Measurements from ENCODE around the gene ELOVL5. TPM values are rescaled to one million over a fixed set of nuclear protein-coding genes. Genes with fewer than 3 reads are reported as not detected.

The ELOVL5 gene
- total RNA-seq, 2 experiments from 2014 or later, result 88.3 to 92.7 TPM

DNA sequence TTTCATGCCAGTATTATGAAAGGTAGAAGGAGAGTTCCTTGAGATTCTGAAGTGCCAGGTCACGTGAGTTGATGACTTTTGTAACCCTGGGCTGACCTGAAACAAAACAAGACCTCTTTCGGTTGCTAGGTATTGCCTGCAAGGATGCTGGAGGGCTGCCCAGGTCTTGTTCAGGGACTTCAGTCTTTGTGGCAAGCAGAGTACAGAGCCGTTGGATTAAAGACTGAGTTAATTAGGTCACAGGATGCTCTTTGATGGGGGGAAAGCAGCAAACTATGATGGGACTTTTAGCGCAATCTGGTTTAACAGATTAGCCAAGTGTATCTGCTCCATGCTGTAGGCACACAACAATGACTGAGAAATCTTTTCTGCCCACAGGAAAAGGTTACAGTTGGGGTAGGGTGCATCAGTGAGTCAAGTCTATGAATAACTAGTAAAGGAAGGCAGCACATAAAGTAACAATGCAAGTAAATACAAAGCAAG lies 12.8 kb upstream of the ELOVL5 start:
- ChIA-PET POLR2A (interaction anchor here (0.6 to 0.8 kb wide), 2 partner anchors 9 to 12 kb away, joined by 3 to 4 read pairs; no protein-coding TSS in a partner anchor), CTCF (interaction anchor here (0.6 kb wide), 1 partner anchor 190 kb away, joined by 3 read pairs; no protein-coding TSS in a partner anchor)
- H3K4me3 Mint-ChIP-seq, result peak overlapping the region; percentile 21
- intact Hi-C loops (cut with micrococcal nuclease), result no loop called here
- peak; percentile 51 for ATAC-seq
- TF ChIP-seq, protein P1, sequence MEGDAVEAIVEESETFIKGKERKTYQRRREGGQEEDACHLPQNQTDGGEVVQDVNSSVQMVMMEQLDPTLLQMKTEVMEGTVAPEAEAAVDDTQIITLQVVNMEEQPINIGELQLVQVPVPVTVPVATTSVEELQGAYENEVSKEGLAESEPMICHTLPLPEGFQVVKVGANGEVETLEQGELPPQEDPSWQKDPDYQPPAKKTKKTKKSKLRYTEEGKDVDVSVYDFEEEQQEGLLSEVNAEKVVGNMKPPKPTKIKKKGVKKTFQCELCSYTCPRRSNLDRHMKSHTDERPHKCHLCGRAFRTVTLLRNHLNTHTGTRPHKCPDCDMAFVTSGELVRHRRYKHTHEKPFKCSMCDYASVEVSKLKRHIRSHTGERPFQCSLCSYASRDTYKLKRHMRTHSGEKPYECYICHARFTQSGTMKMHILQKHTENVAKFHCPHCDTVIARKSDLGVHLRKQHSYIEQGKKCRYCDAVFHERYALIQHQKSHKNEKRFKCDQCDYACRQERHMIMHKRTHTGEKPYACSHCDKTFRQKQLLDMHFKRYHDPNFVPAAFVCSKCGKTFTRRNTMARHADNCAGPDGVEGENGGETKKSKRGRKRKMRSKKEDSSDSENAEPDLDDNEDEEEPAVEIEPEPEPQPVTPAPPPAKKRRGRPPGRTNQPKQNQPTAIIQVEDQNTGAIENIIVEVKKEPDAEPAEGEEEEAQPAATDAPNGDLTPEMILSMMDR (IDR thresholded peaks at IDR 0.05), result no peak
- H3K27ac Mint-ChIP-seq, result peak overlapping the region; percentile 81
- DNase-seq, result peak; percentile 77
- no peaks in the 10 kb centered on the region for H3K27me3 Mint-ChIP-seq
- H3K36me3 Mint-ChIP-seq (ENCODE audit: low read depth), result peaks cover 4% of the 10 kb centered on the region
- H3K4me1 Mint-ChIP-seq (ENCODE audit: low read depth), result peaks cover 45% of the 10 kb centered on the region
- H3K9me3 Mint-ChIP-seq, result peaks cover 2% of the 10 kb centered on the region

DNA sequence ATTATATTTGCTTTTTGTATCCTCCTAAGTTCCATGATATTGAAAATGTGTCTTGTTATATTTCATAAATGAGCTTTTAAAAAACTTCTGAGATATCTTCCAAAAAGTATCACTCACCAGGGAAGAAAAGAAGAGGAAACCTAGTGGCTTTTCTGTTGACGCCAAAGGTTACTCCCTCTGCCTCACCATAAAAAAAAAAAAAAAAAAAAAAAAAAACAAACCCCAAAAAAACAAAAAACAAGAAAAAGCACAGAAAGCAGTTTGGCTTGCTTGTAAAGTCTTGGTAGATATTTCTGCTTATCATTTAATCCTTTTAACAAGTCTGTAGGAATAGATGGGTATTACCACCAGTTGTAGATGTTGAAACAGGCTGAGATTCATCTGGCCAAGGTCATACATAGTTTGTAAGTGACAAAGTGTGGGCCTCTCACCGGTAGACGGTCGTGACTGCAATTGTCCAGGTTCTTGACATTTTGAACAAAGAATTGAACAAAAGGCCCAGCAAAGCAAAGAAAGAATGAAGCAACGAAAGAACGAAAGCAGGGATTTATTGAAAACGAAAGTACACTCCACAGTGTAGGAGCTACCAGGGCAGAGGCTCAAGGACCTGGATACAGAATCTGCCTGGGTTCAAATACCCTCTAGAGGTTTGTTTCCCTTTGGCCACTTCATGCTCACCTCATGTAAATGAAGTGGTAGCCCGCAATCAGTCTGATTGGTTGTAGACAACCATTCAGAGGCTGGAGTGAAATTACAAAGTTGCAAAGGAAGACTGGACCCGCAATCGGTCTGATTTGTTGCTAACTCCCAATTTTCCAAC lies 11.6 kb upstream of the ELOVL5 start:
- DNase-seq (peak; percentile 28), ATAC-seq (no peak)
- Mint-ChIP-seq H3K36me3 (ENCODE audit: low read depth) (peaks cover 4% of the 10 kb centered on the region), H3K9me3 (peaks cover 2% of the 10 kb centered on the region), H3K27me3 (no peaks in the 10 kb centered on the region), H3K27ac (peak overlapping the region; percentile 99), H3K4me1 (ENCODE audit: low read depth) (peaks cover 45% of the 10 kb centered on the region), H3K4me3 (peak overlapping the region; percentile 91)
- TF ChIP-seq, protein P1 (IDR thresholded peaks at IDR 0.05), result no peak
- intact Hi-C loops (cut with micrococcal nuclease), result no loop called here
- ChIA-PET CTCF (interaction anchor here (0.7 to 1.6 kb wide), 2 partner anchors 12 to 50 kb away, joined by 3 to 6 read pairs; partner anchors contain the start of gene ELOVL5), POLR2A (interaction anchor here (0.6 to 2.4 kb wide), 8 partner anchors 11 to 291 kb away, joined by 3 to 21 read pairs (median 3); partner anchors contain the start of gene ELOVL5)

DNA sequence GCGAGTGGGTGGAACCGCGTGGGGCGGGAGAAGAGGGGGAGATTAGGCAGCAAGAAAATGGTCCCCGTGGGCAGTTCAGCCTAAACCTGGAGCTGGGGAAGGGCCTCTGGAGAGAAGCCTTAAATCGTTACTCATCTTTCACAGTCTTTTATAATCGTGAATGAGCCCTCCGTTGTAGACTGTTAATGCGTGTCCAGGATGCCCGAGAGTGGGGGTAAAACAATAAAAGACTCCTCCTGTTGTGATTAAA lies 11.0 kb upstream of the ELOVL5 start:
- DNase-seq (no peak), ATAC-seq (peak; percentile 2)
- H3K9me3 Mint-ChIP-seq, result peaks cover 2% of the 10 kb centered on the region
- ChIA-PET POLR2A (interaction anchor here (0.6 to 2.4 kb wide), 8 partner anchors 11 to 292 kb away, joined by 3 to 21 read pairs (median 3); partner anchors contain the start of gene ELOVL5), CTCF (interaction anchor here (0.7 to 1.6 kb wide), 2 partner anchors 11 to 51 kb away, joined by 3 to 6 read pairs; partner anchors contain the start of gene ELOVL5)
- H3K4me1 Mint-ChIP-seq (ENCODE audit: low read depth), result peaks cover 45% of the 10 kb centered on the region
- intact Hi-C loops (cut with micrococcal nuclease), result no loop called here
- TF ChIP-seq, protein P1 (IDR thresholded peaks at IDR 0.05), result no peak
- no peaks in the 10 kb centered on the region for H3K27me3 Mint-ChIP-seq
- H3K27ac Mint-ChIP-seq, result peak overlapping the region; percentile 99
- peaks cover 4% of the 10 kb centered on the region for H3K36me3 Mint-ChIP-seq (ENCODE audit: low read depth)
- peak overlapping the region; percentile 91 for H3K4me3 Mint-ChIP-seq

DNA sequence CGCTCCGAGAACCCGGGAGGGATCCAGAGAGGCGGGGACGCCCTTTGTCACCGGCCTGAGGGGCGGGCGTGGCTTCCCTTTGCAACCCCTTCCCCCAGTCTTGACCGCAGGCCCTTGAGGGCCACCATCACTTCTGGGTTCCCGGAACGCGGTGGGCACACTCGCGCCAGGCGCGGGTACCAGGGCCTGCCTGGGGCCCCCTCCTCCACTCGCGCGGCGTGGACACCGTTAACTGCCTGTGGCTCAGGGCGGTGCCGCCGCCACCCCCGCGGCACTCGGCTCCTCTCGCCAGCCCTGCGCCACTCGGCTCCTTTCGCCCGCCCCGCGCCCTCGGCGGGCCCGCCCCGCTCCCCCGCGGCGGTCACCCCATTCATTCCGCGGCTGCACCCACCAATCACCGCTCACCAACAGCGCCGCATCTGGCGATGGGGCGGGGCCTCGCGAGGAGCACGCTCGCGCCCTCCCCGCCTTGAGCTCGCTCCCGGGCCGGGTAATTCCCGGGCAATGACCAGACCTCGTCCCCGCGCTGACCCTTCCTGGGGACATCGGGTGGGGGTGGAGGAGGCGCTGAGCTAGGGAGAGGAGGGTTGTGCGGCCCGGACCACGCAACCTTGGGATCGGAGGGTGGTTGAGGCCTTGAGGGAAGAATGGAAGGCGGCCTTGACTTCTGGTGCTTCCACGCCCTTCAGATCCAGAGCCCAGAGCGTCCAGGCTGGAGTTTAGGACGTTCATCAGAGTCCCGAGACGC lies 10.5 kb upstream of the ELOVL5 start:
- Mint-ChIP-seq H3K9me3 (peaks cover 2% of the 10 kb centered on the region), H3K36me3 (ENCODE audit: low read depth) (peaks cover 4% of the 10 kb centered on the region), H3K4me3 (peak overlapping the region; percentile 91), H3K4me1 (ENCODE audit: low read depth) (peaks cover 45% of the 10 kb centered on the region), H3K27ac (peak overlapping the region; percentile 99), H3K27me3 (no peaks in the 10 kb centered on the region)
- CTCF ChIA-PET, result interaction anchor here (0.7 to 1.6 kb wide), 2 partner anchors 11 to 51 kb away, joined by 3 to 6 read pairs; partner anchors contain the start of gene ELOVL5
- POLR2A ChIA-PET, result interaction anchor here (0.6 to 2.4 kb wide), 7 partner anchors 10 to 292 kb away, joined by 3 to 21 read pairs (median 3); partner anchors contain the start of gene ELOVL5
- DNase-seq (peak; percentile 92), ATAC-seq (peak; percentile 95)
- intact Hi-C loops (cut with micrococcal nuclease), result no loop called here
- TF ChIP-seq, protein P1 (IDR thresholded peaks at IDR 0.05), result no peak
